GM10266 (cell line): ENCODE results near the gene EIF2B4.

Experiments used
- DNase-seq: peaks from one replicate; pipeline ENCODE4 v3.0.0; 2012; ENCODE audit errors: extremely low spot score
- TF ChIP-seq, protein P1 (sequence below): IDR thresholded peaks from 2 replicates; pipeline ENCODE4 v1.5.1; 2012; ENCODE audit warnings: mild to moderate bottlenecking, low read depth; ENCODE audit not compliant: control insufficient read depth, insufficient read depth; ENCODE audit errors: missing control alignments

EIF2B4 gene

DNA sequence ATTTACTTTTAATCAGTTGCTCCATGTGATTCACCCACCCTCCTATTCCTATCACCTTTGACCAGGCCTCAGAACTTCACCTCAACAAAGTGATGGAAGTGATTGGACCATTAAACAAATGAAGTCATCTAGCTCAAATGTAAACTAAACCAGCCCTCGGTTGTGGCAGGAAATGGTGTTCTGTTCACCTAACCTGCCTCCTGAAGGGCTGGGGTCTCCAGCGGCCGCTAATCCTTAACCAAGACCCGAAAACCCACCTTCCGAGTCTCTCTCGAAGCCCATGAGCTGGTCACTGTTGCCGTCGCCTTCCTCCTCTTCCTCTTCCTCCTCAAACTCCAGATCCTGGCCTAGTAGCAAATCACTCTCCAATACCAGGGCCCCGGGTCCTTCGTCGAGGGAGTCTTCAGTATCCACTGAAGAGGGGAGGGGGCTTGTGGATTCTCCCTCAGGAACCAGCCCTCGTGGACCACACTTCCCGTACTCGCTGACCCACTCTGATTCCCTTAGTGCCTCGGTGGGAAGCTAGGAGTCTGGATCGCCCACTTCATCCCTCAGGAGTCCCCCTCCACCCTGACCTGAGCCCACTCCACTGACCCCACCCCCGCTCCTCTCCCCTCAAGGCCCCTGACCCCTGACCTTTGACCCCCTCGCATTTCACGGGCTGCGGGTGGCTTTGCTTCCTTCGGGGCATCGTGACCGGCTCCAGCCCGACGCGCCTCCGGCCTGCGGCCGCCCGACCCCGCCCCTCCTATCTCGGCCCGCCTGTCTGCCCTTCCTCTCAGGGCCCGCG lies 9.9 kb upstream of the EIF2B4 start:
- no peak for DNase-seq
- TF ChIP-seq, protein P1, sequence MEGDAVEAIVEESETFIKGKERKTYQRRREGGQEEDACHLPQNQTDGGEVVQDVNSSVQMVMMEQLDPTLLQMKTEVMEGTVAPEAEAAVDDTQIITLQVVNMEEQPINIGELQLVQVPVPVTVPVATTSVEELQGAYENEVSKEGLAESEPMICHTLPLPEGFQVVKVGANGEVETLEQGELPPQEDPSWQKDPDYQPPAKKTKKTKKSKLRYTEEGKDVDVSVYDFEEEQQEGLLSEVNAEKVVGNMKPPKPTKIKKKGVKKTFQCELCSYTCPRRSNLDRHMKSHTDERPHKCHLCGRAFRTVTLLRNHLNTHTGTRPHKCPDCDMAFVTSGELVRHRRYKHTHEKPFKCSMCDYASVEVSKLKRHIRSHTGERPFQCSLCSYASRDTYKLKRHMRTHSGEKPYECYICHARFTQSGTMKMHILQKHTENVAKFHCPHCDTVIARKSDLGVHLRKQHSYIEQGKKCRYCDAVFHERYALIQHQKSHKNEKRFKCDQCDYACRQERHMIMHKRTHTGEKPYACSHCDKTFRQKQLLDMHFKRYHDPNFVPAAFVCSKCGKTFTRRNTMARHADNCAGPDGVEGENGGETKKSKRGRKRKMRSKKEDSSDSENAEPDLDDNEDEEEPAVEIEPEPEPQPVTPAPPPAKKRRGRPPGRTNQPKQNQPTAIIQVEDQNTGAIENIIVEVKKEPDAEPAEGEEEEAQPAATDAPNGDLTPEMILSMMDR = no peak

DNA sequence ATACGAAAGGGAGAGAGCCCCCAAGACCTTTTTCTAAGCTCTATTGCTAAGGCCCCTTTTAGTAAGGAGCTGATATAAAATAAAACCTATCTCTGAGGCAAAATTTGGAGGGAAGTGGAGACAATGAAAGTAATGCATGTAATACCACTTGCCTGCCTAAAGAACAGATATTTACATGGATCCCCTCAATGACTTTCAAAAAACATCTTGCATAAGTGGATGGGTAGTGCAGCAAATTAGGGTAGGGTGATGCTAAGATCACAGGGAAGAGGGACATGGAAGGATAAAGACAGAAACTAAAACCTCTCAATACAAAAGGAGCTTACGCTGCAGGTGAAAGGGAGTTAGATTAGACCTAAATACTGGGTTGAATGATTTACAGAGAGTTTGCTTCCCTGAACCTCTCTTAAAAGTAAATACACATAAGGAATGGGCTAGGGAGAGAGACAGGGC lies 9.3 kb upstream of the EIF2B4 start:
- TF ChIP-seq, protein P1 = no peak
- DNase-seq = no peak

DNA sequence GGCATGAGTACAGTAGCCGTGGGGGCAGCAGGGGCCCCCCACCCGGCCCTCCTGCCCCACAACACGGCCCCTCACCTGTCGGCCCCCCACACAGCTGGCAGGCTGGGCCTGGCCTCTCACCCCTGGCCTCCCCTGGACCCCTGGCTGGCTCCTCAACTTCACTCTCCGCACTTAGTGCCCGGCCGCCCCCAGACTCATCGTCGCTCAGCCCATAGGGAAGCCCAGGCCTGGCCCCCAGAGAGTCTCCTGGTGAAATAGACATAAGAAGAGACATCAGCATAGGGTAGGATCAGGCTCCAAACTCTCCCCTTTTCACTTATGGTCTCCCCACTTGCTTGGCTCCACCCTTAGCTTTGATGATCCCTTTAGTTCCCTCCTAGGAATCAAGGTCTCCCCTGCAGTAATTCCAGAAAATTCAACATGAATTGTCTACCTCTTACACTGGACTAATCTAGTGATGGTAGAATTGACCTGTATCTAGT lies 8.7 kb upstream of the EIF2B4 start:
- no peak for DNase-seq
- TF ChIP-seq, protein P1 = no peak

DNA sequence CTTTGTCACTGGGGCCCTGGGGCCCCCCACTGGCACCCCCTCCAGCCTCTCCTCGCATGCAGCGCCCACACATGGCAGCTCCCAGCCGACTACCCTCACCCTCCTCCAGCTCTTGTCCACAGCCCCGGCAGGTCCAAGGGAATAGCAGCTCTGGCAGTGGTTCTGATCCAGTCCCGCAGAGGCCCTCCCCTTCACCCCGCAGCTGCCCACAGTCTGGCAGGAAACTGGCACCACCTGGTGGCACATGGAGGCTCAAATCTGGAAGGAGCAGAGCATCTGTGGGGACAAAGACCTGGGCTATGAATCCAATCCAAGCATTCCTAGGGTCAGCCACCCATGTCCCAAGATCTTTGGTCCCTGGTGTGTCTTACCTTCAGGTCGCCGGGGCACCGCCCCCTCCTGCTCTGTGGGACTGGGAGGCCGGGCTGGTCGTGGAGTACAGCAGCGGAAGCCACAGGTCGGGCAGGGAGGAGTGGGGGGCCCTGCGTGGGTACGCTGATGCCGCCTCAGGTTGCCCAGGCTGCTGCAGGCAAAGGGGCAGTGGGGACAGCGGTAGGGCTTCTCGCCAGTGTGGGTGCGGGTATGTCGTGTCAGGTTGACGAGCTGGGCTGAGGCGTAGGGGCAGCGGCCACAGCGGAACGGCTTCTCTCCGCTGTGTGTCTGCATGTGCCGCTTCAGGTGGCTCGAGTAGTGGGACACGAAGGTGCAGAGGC lies 8.1 kb upstream of the EIF2B4 start:
- TF ChIP-seq, protein P1 = peak; percentile 33
- no peak for DNase-seq

DNA sequence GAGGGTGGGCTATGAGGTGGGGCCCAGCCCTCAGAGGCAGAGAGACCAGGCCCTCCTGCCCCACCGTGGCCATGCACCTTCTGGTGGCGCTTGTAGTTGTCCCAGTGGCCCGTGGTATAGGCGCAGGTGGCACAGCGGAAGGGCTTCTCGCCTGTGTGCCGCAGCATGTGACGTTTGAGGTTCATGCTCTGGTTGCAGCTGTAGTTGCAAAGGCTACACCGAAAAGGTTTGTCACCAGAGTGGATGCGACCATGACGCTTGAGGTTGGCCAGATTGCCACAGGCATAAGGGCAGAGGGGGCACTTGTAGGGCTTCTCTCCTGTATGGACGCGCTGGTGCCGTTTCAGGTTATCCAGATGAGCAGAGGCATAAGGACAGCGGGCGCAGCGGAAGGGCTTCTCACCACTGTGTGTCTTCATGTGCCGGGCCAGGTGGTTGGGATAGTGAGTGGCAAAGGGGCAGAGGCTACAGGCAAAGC lies 7.5 kb upstream of the EIF2B4 start:
- TF ChIP-seq, protein P1 = no peak
- no peak for DNase-seq

DNA sequence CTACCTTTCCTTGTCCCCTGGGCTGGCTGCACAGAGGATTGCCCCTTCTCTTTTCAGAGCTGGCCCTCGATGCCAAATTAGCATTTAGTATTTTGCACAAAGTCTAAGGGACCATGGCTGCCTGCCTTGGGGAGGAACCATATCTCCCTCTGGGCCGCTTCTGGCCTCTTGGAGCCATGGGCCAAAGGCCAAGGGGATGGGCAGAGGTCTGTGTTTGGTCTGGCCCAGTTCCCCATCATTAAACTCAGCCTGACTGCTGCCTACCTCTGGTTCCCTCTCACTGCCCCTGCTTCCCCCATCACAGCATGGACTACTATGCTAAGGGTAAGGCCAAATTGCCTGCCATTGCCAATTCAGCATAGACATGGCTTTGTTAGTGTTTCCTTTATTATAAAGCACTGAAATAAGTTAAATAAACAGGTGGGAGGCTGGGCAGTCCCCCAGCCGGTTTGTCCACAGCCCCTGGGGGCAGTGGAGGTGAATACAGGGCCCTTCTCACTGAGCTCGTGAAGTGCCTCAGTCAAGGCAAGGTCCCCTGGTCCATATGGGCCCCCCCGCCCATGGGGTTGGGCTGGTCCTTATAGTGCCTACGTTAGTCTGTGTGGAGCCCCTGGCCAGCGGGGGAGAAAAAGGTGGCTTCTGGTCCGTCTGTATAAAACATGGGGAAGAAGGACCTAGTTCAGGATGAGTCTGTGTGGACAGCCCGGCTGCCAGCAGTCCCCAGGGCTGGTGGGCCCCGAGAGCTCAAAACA lies 6.9 kb upstream of the EIF2B4 start:
- TF ChIP-seq, protein P1 = no peak

More for the DNA sequence above, 6.9 kb upstream of the EIF2B4 start:
- no peak for DNase-seq
